ENCODE results near the gene TGM1.

DNA sequence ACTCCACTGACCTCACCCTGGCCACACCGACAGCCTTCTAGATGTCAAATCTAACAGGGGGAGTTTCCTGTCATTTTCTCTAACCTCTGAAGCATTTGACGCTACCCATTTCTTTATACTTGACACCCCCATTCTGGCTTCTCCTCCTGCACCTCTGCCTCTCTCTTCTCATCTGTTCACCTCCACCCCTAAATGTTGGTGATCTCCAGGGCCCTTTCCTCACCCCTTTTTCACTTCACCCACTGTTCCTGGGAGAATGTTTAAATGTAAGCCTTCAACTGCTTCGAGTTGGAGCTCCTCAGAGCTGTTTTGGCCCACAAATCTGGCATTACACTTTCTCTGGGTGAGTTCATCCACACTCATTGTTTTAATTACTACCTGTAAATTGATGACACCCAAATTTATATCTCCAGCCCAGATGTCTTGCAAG is 8.9 kb upstream of the TGM1 start:
- TF ChIP-seq CTCF (IDR thresholded peaks at IDR 0.05) (no peak), POLR2A (IDR thresholded peaks at IDR 0.05) (no peak)
